Cardiac fibroblast (primary cell): ENCODE data around the gene ADGRD2.

Source experiments
- DNase-seq, 2 donors: peaks; one replicate each; pipeline versions ENCODE4 v3.0.0 to v3.0.0-alpha.2; 2010; ENCODE audit warnings: low read depth in 2 of 2
- H3K4me3 ChIP-seq, 2 donors: replicated peaks in 1 of 2; 1 replicate in 1 of 2; 2 replicates in 1 of 2; pipeline ENCODE4 v1.5.1; 2011; ENCODE audit warnings: low read depth in 2 of 2, low read length in 2 of 2, mild to moderate bottlenecking in 2 of 2, moderate library complexity in 1 of 2
- CTCF ChIP-seq: IDR thresholded peaks from one replicate; pipeline ENCODE4 v1.5.1; 2011; ENCODE audit warnings: low read depth, mild to moderate bottlenecking, low read length, inconsistent platforms

ADGRD2 gene

GRCh38 chr9:124436320-124436719 is 13.9 kb upstream of the ADGRD2 start:
- no peak for TF ChIP-seq CTCF
- H3K4me3 ChIP-seq, result no peak overlapping the region
- no peak for DNase-seq

- no peak for DNase-seq
- TF ChIP-seq CTCF, result no peak
- no peak overlapping the region for H3K4me3 ChIP-seq
Observed at GRCh38 chr9:124437086-124437485, 13.2 kb upstream of the ADGRD2 start.

- no peak for TF ChIP-seq CTCF
- DNase-seq, result no peak
- no peak overlapping the region for H3K4me3 ChIP-seq
Observed at GRCh38 chr9:124438091-124438490, 12.2 kb upstream of the ADGRD2 start.

- DNase-seq, result no peak
- no peak for TF ChIP-seq CTCF
- H3K4me3 ChIP-seq, result no peak overlapping the region
Observed at GRCh38 chr9:124439086-124439485, 11.2 kb upstream of the ADGRD2 start.

GRCh38 chr9:124439686-124440243 is 10.5 kb upstream of the ADGRD2 start:
- no peak for DNase-seq
- H3K4me3 ChIP-seq, result no peak overlapping the region
- no peak for TF ChIP-seq CTCF

GRCh38 chr9:124440786-124441185 is 9.5 kb upstream of the ADGRD2 start:
- DNase-seq, result no peak
- H3K4me3 ChIP-seq, result no peak overlapping the region
- no peak for TF ChIP-seq CTCF

GRCh38 chr9:124441291-124441690 is 9.0 kb upstream of the ADGRD2 start:
- DNase-seq, result no peak
- TF ChIP-seq CTCF, result no peak
- H3K4me3 ChIP-seq, result no peak overlapping the region
